K562 (cell line): ENCODE data around the gene CASKIN1. TPM values are rescaled to one million over a fixed set of nuclear protein-coding genes. Genes with fewer than 3 reads are reported as not detected.

ENCODE experiments used
- FOXP4 ChIP-seq: sonication (generic); formaldehyde crosslinking; IDR thresholded peaks from 2 replicates; pipeline ENCODE4 v1.8.0; 2022; ENCODE audit warnings: mild to moderate bottlenecking, missing genetic modification reagents, borderline replicate concordance
- MECOM ChIP-seq: fragments of 250-450 bp; sonication (Bioruptor Pico); IDR thresholded peaks from 2 replicates; pipeline ENCODE4 v1.8.0; 2022; ENCODE audit warnings: inconsistent platforms
- NCOA1 ChIP-seq: fragments of 450-650 bp; IDR thresholded peaks from 2 replicates; pipeline ENCODE4 v1.6.1; 2016; ENCODE audit warnings: low read depth
- SOX6 ChIP-seq: fragments of 450-650 bp; IDR thresholded peaks from 2 replicates; pipeline ENCODE4 v1.6.1; 2014; ENCODE audit warnings: mild to moderate bottlenecking
- ZBTB33 ChIP-seq: sonication (generic); formaldehyde crosslinking; IDR thresholded peaks from 2 replicates; pipeline ENCODE4 v1.8.1; 2023; ENCODE audit warnings: mild to moderate bottlenecking, missing genetic modification reagents
- ZEB2 ChIP-seq: fragments of 450-650 bp; IDR thresholded peaks from 2 replicates; pipeline ENCODE4 v1.6.1; 2016
- polyA plus RNA-seq, 8 experiments: library from polyadenylated mRNA; depleted of rRNA in 4 of 8; stranded (reverse) in 5 of 8; unstranded in 3 of 8; fragments of >200 nt; fragmentation: Nextera tagmentation in 2 of 8; fragmentation: Illumina TruSeq in 1 of 8; extraction: Ambion mirVana in 2 of 8; extraction: Trizol in 1 of 8; gene quantifications; 2 replicates each; pipeline versions ENCODE4 v1.2.1 to v1.2.3, GENCODE V29; 2011 to 2014; ENCODE audit warnings: inconsistent platforms in 1 of 8, missing spikeins in 1 of 8
- total RNA-seq, 7 experiments: library from RNA; depleted of rRNA in 6 of 7; stranded (reverse); fragments of >200 nt in 6 of 7; fragmentation: Illumina TruSeq in 2 of 7; extraction: Trizol in 2 of 7; gene quantifications; 2 replicates each; pipeline versions ENCODE4 v1.2.1 to v1.2.3, GENCODE V29; 2011 to 2021; ENCODE audit warnings: low replicate concordance in 1 of 7
- TF ChIP-seq, protein P1 (sequence below): fragments of 250-450 bp; sonication (Bioruptor Pico); IDR thresholded peaks from 2 replicates; pipeline ENCODE4 v1.4.0; 2020
- TF ChIP-seq, protein P2 (sequence below): fragments of 450-650 bp; IDR thresholded peaks from 2 replicates; pipeline ENCODE4 v1.6.1; 2016; ENCODE audit warnings: missing biosample characterization, missing genetic modification characterization
- TF ChIP-seq, protein P3 (sequence below): IDR thresholded peaks from 2 replicates; pipeline ENCODE4 v1.6.1; 2014; ENCODE audit warnings: antibody characterized with exemption
- TF ChIP-seq, protein P4 (sequence below): fragments of 250-450 bp; sonication (Bioruptor Pico); IDR thresholded peaks from 2 replicates; pipeline ENCODE4 v1.4.0; 2020; ENCODE audit warnings: mild to moderate bottlenecking, moderate library complexity, borderline replicate concordance

Gene CASKIN1
- total and polyA plus RNA-seq, 9 of the 15 experiments (the other 6 are each of a cell fraction or from before 2014, with no cell fraction given), result 0.15 to 4.5 (median 1.5) TPM; not detected in 2

DNA sequence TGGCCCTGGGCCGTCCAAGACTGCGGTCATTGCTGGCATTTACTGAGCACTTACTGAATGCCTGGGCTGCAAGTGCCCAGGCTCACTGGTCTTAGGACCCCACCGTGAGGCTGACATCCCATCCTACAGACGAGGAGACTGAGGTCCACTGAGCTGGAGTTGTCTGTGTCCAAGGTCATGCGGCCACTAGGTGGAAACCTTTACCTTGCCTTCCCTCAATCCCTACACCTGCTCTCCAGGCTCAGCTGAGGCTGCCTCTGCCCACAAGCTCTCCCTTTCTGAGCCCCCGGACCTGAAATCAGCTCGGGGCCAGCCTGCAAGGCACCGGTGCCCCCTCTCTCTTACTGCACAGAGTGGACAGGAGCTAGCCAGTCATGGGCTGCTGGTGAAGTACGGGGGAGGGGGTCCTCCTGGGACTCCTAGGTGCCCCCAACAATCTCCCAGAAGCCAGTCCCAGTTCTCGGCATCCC lies 1.5 kb downstream of the CASKIN1 start (continued):
- TF ChIP-seq ZBTB33 (peak; percentile 51; the same call in 1 of the 2 replicates), MECOM (CRISPR knock-in tag) (no peak), NCOA1 (no peak), ZEB2 (no peak), SOX6 (0 out of 2 replicates have a peak, but pooled peaks have one; percentile 11), FOXP4 (CRISPR knock-in tag) (no peak)
- TF ChIP-seq, protein P1, sequence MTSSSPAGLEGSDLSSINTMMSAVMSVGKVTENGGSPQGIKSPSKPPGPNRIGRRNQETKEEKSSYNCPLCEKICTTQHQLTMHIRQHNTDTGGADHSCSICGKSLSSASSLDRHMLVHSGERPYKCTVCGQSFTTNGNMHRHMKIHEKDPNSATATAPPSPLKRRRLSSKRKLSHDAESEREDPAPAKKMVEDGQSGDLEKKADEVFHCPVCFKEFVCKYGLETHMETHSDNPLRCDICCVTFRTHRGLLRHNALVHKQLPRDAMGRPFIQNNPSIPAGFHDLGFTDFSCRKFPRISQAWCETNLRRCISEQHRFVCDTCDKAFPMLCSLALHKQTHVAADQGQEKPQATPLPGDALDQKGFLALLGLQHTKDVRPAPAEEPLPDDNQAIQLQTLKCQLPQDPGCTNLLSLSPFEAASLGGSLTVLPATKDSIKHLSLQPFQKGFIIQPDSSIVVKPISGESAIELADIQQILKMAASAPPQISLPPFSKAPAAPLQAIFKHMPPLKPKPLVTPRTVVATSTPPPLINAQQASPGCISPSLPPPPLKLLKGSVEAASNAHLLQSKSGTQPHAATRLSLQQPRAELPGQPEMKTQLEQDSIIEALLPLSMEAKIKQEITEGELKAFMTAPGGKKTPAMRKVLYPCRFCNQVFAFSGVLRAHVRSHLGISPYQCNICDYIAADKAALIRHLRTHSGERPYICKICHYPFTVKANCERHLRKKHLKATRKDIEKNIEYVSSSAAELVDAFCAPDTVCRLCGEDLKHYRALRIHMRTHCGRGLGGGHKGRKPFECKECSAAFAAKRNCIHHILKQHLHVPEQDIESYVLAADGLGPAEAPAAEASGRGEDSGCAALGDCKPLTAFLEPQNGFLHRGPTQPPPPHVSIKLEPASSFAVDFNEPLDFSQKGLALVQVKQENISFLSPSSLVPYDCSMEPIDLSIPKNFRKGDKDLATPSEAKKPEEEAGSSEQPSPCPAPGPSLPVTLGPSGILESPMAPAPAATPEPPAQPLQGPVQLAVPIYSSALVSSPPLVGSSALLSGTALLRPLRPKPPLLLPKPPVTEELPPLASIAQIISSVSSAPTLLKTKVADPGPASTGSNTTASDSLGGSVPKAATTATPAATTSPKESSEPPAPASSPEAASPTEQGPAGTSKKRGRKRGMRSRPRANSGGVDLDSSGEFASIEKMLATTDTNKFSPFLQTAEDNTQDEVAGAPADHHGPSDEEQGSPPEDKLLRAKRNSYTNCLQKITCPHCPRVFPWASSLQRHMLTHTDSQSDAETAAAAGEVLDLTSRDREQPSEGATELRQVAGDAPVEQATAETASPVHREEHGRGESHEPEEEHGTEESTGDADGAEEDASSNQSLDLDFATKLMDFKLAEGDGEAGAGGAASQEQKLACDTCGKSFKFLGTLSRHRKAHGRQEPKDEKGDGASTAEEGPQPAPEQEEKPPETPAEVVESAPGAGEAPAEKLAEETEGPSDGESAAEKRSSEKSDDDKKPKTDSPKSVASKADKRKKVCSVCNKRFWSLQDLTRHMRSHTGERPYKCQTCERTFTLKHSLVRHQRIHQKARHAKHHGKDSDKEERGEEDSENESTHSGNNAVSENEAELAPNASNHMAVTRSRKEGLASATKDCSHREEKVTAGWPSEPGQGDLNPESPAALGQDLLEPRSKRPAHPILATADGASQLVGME (CRISPR knock-in tag), result no peak
- TF ChIP-seq, protein P2, sequence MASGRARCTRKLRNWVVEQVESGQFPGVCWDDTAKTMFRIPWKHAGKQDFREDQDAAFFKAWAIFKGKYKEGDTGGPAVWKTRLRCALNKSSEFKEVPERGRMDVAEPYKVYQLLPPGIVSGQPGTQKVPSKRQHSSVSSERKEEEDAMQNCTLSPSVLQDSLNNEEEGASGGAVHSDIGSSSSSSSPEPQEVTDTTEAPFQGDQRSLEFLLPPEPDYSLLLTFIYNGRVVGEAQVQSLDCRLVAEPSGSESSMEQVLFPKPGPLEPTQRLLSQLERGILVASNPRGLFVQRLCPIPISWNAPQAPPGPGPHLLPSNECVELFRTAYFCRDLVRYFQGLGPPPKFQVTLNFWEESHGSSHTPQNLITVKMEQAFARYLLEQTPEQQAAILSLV (tag), result no peak
- TF ChIP-seq, protein P3, sequence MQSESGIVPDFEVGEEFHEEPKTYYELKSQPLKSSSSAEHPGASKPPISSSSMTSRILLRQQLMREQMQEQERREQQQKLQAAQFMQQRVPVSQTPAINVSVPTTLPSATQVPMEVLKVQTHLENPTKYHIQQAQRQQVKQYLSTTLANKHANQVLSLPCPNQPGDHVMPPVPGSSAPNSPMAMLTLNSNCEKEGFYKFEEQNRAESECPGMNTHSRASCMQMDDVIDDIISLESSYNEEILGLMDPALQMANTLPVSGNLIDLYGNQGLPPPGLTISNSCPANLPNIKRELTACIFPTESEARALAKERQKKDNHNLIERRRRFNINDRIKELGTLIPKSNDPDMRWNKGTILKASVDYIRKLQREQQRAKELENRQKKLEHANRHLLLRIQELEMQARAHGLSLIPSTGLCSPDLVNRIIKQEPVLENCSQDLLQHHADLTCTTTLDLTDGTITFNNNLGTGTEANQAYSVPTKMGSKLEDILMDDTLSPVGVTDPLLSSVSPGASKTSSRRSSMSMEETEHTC, result no peak
- TF ChIP-seq, protein P4, sequence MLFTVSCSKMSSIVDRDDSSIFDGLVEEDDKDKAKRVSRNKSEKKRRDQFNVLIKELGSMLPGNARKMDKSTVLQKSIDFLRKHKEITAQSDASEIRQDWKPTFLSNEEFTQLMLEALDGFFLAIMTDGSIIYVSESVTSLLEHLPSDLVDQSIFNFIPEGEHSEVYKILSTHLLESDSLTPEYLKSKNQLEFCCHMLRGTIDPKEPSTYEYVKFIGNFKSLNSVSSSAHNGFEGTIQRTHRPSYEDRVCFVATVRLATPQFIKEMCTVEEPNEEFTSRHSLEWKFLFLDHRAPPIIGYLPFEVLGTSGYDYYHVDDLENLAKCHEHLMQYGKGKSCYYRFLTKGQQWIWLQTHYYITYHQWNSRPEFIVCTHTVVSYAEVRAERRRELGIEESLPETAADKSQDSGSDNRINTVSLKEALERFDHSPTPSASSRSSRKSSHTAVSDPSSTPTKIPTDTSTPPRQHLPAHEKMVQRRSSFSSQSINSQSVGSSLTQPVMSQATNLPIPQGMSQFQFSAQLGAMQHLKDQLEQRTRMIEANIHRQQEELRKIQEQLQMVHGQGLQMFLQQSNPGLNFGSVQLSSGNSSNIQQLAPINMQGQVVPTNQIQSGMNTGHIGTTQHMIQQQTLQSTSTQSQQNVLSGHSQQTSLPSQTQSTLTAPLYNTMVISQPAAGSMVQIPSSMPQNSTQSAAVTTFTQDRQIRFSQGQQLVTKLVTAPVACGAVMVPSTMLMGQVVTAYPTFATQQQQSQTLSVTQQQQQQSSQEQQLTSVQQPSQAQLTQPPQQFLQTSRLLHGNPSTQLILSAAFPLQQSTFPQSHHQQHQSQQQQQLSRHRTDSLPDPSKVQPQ (CRISPR knock-in tag), result no peak
